RWPE1 (cell line): ENCODE data around the gene LRMDA.
A peak's percentile ranks its signal among the peaks of the same experiment; 100 is the strongest.

ENCODE experiments used
- CTCF ChIA-PET: fragments of 350-600 bp; sonication (Branson Sonifier 250); formaldehyde crosslinking; extraction: SDS; loops from one replicate; lab custom pipeline; 2021; lab: Yijun Ruan, JAX
- POLR2A ChIA-PET: fragments of 400-600 bp; formaldehyde crosslinking; extraction: SDS; loops from one replicate; lab custom pipeline; 2020; ENCODE audit warnings: antibody characterized with exemption; ENCODE audit not compliant: low non-redundant PET; lab: Yijun Ruan, JAX
- DNase-seq: peaks from one replicate; pipeline ENCODE4 v3.0.0; 2012; ENCODE audit warnings: low spot score
- H3K27ac ChIP-seq: fragments of 450-650 bp; 2 replicates; pipeline ENCODE4 v1.5.1; 2017
- CTCF ChIP-seq: fragments of 450-650 bp; conservative IDR thresholded peaks from 2 replicates; pipeline ENCODE4 v1.5.1; 2017; ENCODE audit warnings: low read depth, mild to moderate bottlenecking

The LRMDA gene

GRCh38 chr10:75845176-75845947 lies 413.9 kb downstream of the LRMDA start:
- no peak for DNase-seq
- H3K27ac ChIP-seq, result no peak overlapping the region
- no peak for TF ChIP-seq CTCF
- POLR2A ChIA-PET, result no interaction called here
- CTCF ChIA-PET, result interaction anchor here (0.6 kb wide), 1 partner anchor 16 kb away, joined by 8 read pairs; no protein-coding TSS in a partner anchor

GRCh38 chr10:75847477-75847876 lies 416.1 kb downstream of the LRMDA start:
- ChIA-PET CTCF (interaction anchor here (0.6 kb wide), 1 partner anchor 1190 kb away, joined by 3 read pairs; no protein-coding TSS in a partner anchor), POLR2A (no interaction called here)
- TF ChIP-seq CTCF, result no peak
- no peak overlapping the region for H3K27ac ChIP-seq
- DNase-seq, result no peak

- H3K27ac ChIP-seq, result no peak overlapping the region
- ChIA-PET CTCF (no interaction called here), POLR2A (no interaction called here)
- TF ChIP-seq CTCF, result no peak
- DNase-seq, result no peak
Measured at GRCh38 chr10:75851580-75852345, 420.3 kb downstream of the LRMDA start.

- CTCF ChIA-PET, result interaction anchor here (0.6 to 0.7 kb wide), 2 partner anchors 124 to 1708 kb away, joined by 3 read pairs; no protein-coding TSS in a partner anchor
- no peak for DNase-seq
- peak; percentile 16; the same call in 1 of the 2 replicates for TF ChIP-seq CTCF
- POLR2A ChIA-PET, result no interaction called here
- H3K27ac ChIP-seq, result no peak overlapping the region
Measured at GRCh38 chr10:75852851-75853484, 421.5 kb downstream of the LRMDA start.

GRCh38 chr10:75857269-75857846 lies 425.9 kb downstream of the LRMDA start:
- POLR2A ChIA-PET, result no interaction called here
- TF ChIP-seq CTCF, result no peak
- no peak for DNase-seq
- CTCF ChIA-PET, result no interaction called here
- no peak overlapping the region for H3K27ac ChIP-seq

GRCh38 chr10:75857896-75858295 lies 426.5 kb downstream of the LRMDA start:
- ChIA-PET POLR2A (no interaction called here), CTCF (no interaction called here)
- DNase-seq, result no peak
- no peak overlapping the region for H3K27ac ChIP-seq
- TF ChIP-seq CTCF, result no peak
